HepG2 (cell line): ENCODE results near the gene C11orf86. TPM values are rescaled to one million over a fixed set of nuclear protein-coding genes. Genes with fewer than 3 reads are reported as not detected.

Experiments used
- AGO2 ChIP-seq: fragments of 200-400 bp; formaldehyde crosslinking; optimal IDR thresholded peaks from 2 replicates; pipeline ENCODE3; 2017; ENCODE audit warnings: mild to moderate bottlenecking, low read depth, low read length, moderate library complexity
- GZF1 ChIP-seq: sonication (generic); formaldehyde crosslinking; IDR thresholded peaks from 2 replicates; pipeline ENCODE4 v1.5.1; 2020; ENCODE audit warnings: mild to moderate bottlenecking, missing genetic modification reagents
- MATR3 ChIP-seq: sonication (generic); formaldehyde crosslinking; IDR thresholded peaks from 2 replicates; pipeline ENCODE4 v1.4.0; 2020; ENCODE audit warnings: missing genetic modification reagents
- NKX3-1 ChIP-seq: sonication (generic); formaldehyde crosslinking; IDR thresholded peaks from 2 replicates; pipeline ENCODE4 v1.5.0; 2020; ENCODE audit warnings: missing genetic modification reagents
- PRDM10 ChIP-seq: sonication (generic); formaldehyde crosslinking; IDR thresholded peaks from 2 replicates; pipeline ENCODE4 v1.4.0; 2020; ENCODE audit warnings: low read depth, missing genetic modification reagents
- RCOR2 ChIP-seq: IDR thresholded peaks from 2 replicates; pipeline ENCODE4 v1.6.1; 2016; ENCODE audit warnings: missing biosample characterization, missing genetic modification reagents
- RXRA ChIP-seq: sonication (generic); formaldehyde crosslinking; IDR thresholded peaks from 2 replicates; pipeline ENCODE4 v1.5.1; 2020; ENCODE audit warnings: missing genetic modification reagents
- SIX1 ChIP-seq: sonication (generic); formaldehyde crosslinking; IDR thresholded peaks from 2 replicates; pipeline ENCODE4 v1.4.0; 2020; ENCODE audit warnings: missing genetic modification reagents, borderline replicate concordance
- SRSF9 ChIP-seq: fragments of 200-400 bp; formaldehyde crosslinking; IDR thresholded peaks from 2 replicates; pipeline ENCODE4 v1.6.1; 2018; ENCODE audit warnings: borderline replicate concordance, mild to moderate bottlenecking, low read depth, low read length; ENCODE audit not compliant: insufficient read depth, poor library complexity, severe bottlenecking
- TCF7L2 ChIP-seq: IDR thresholded peaks from 2 replicates; pipeline ENCODE4 v1.6.1; 2011; ENCODE audit warnings: mild to moderate bottlenecking, low read depth, low read length, moderate library complexity
- ZBTB25 ChIP-seq: IDR thresholded peaks from 2 replicates; pipeline ENCODE4 v1.6.1; 2018; ENCODE audit warnings: missing genetic modification reagents
- ZNF260 ChIP-seq: sonication (generic); formaldehyde crosslinking; IDR thresholded peaks from 2 replicates; pipeline ENCODE4 v1.4.0; 2020; ENCODE audit warnings: missing genetic modification reagents, low read depth, mild to moderate bottlenecking, borderline replicate concordance
- ZNF724P ChIP-seq: sonication (generic); formaldehyde crosslinking; IDR thresholded peaks from 2 replicates; pipeline ENCODE4 v1.8.0; 2022; ENCODE audit warnings: missing genetic modification reagents, borderline replicate concordance
- ZNF747 ChIP-seq: sonication (generic); formaldehyde crosslinking; IDR thresholded peaks from 2 replicates; pipeline ENCODE4 v1.8.1; 2023; ENCODE audit warnings: missing genetic modification reagents, mild to moderate bottlenecking, borderline replicate concordance
- ZNF761 ChIP-seq: sonication (generic); formaldehyde crosslinking; conservative IDR thresholded peaks from 2 replicates; pipeline ENCODE4 v1.4.0; 2020; ENCODE audit warnings: mild to moderate bottlenecking, missing genetic modification reagents
- ZNF850 ChIP-seq: sonication (generic); formaldehyde crosslinking; conservative IDR thresholded peaks from 2 replicates; pipeline ENCODE4 v1.9.0; 2021; ENCODE audit warnings: mild to moderate bottlenecking, missing genetic modification reagents
- polyA plus RNA-seq, 8 experiments: library from polyadenylated mRNA; depleted of rRNA in 3 of 8; stranded (reverse) in 7 of 8; unstranded in 1 of 8; fragments of >200 nt; fragmentation: Illumina TruSeq in 4 of 8; extraction: Trizol in 4 of 8; gene quantifications; 2 replicates each; pipeline versions ENCODE4 v1.2.1 to v1.2.3, GENCODE V29; 2011 to 2016; ENCODE audit warnings: low read depth in 4 of 8, missing spikeins in 1 of 8, mixed read lengths in 1 of 8; ENCODE audit not compliant: insufficient read depth in 1 of 8
- total RNA-seq, 5 experiments: library from RNA; depleted of rRNA; stranded (reverse); fragments of >200 nt; fragmentation: Illumina TruSeq; extraction: Trizol; gene quantifications; 2 replicates each; pipeline ENCODE4 v1.2.3, GENCODE V29; 2016; ENCODE audit warnings: low read depth in 1 of 5
- TF ChIP-seq, protein P1 (sequence below): sonication (generic); formaldehyde crosslinking; IDR thresholded peaks from 2 replicates; pipeline ENCODE4 v1.4.0; 2020; ENCODE audit warnings: missing genetic modification reagents
- TF ChIP-seq, protein P2 (sequence below): conservative IDR thresholded peaks from 2 replicates; pipeline ENCODE4 v1.6.1; 2018; ENCODE audit warnings: missing genetic modification reagents
- TF ChIP-seq, protein P3 (sequence below): IDR thresholded peaks from 2 replicates; pipeline ENCODE4 v1.6.1; 2016; ENCODE audit warnings: control low read depth

Gene C11orf86
- total and polyA plus RNA-seq, 2 of the 13 experiments (the other 11 are each of a cell fraction or from before 2014, with no cell fraction given) = 0.11 to 0.18 TPM

DNA sequence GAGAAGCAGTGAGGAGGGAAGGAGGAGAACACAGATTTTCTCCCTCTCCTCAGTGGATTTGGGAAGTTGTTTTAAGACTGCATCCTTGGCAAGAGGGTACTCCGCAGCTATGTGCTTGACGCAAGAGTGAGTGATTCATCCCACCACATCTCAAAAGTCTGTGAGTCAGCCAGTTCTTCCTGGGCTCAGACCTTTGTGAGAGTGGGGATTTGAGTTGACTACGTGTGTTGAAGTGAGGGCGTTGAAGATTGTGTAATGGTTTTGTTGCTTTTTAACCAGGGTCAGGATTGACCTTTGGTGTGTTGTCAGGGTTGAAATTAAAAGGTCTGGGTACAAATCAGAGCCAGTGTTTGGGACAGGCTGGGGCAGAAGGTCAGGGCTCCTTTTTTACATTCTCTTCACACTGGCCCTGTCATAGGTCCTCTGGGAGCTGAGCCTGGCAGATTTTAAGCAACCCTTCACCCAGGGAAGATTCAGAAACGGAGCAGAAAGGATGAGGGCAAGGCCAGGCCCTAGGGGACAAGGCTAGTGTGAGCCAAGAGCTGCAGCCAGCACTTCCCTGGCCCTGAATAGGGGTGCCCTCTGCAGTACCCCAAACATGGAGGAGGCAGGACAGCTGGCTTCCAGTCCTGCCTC, 4.2 kb upstream of the C11orf86 start (continued):
- TF ChIP-seq PRDM10 (0 out of 2 replicates have a peak, but pooled peaks have one; percentile 36), ZNF850 (CRISPR knock-in tag) (no peak), ZNF761 (CRISPR knock-in tag) (no peak), SIX1 (CRISPR knock-in tag) (no peak), ZNF747 (peak; percentile 70; the same call in 1 of the 2 replicates), ZNF260 (no peak), GZF1 (CRISPR knock-in tag) (0 out of 2 replicates have a peak, but pooled peaks have one; percentile 34), TCF7L2 (no peak), RXRA (CRISPR knock-in tag) (peak; percentile 86), SRSF9 (no peak), ZNF724P (no peak), NKX3-1 (CRISPR knock-in tag) (no peak), MATR3 (CRISPR knock-in tag) (no peak), ZBTB25 (0 out of 2 replicates have a peak, but pooled peaks have one; percentile 59), RCOR2 (peak; percentile 98), AGO2 (no peak)
- TF ChIP-seq, protein P1, sequence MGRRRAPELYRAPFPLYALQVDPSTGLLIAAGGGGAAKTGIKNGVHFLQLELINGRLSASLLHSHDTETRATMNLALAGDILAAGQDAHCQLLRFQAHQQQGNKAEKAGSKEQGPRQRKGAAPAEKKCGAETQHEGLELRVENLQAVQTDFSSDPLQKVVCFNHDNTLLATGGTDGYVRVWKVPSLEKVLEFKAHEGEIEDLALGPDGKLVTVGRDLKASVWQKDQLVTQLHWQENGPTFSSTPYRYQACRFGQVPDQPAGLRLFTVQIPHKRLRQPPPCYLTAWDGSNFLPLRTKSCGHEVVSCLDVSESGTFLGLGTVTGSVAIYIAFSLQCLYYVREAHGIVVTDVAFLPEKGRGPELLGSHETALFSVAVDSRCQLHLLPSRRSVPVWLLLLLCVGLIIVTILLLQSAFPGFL = no peak
- TF ChIP-seq, protein P2, sequence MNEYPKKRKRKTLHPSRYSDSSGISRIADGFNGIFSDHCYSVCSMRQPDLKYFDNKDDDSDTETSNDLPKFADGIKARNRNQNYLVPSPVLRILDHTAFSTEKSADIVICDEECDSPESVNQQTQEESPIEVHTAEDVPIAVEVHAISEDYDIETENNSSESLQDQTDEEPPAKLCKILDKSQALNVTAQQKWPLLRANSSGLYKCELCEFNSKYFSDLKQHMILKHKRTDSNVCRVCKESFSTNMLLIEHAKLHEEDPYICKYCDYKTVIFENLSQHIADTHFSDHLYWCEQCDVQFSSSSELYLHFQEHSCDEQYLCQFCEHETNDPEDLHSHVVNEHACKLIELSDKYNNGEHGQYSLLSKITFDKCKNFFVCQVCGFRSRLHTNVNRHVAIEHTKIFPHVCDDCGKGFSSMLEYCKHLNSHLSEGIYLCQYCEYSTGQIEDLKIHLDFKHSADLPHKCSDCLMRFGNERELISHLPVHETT = no peak
- TF ChIP-seq, protein P3, sequence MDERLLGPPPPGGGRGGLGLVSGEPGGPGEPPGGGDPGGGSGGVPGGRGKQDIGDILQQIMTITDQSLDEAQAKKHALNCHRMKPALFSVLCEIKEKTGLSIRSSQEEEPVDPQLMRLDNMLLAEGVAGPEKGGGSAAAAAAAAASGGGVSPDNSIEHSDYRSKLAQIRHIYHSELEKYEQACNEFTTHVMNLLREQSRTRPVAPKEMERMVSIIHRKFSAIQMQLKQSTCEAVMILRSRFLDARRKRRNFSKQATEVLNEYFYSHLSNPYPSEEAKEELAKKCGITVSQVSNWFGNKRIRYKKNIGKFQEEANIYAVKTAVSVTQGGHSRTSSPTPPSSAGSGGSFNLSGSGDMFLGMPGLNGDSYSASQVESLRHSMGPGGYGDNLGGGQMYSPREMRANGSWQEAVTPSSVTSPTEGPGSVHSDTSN = 0 out of 2 replicates have a peak, but pooled peaks have one; percentile 24
